Measurements from ENCODE around the gene KLF13.

DNA sequence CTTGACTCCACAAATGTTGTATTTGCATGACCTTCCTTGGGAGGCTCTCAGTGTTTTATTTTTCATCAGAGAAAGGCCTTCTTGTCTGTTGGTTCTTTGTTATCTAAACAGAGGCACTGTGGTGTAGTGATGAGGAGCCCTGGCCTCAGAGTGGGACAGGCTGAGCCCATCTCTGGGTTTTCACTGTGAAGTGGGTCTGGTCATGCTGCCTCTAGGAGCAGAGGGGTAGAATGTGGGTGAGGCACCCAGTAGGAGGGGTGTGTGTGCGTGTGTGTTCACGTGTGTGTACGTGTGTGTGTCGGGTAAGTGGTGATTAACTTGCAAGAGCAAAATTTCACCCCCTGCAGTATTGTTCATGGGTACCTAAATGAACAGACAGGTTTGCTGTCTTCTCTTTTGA lies 14.4 kb downstream of the KLF13 start:
- TF ChIP-seq, protein P1, sequence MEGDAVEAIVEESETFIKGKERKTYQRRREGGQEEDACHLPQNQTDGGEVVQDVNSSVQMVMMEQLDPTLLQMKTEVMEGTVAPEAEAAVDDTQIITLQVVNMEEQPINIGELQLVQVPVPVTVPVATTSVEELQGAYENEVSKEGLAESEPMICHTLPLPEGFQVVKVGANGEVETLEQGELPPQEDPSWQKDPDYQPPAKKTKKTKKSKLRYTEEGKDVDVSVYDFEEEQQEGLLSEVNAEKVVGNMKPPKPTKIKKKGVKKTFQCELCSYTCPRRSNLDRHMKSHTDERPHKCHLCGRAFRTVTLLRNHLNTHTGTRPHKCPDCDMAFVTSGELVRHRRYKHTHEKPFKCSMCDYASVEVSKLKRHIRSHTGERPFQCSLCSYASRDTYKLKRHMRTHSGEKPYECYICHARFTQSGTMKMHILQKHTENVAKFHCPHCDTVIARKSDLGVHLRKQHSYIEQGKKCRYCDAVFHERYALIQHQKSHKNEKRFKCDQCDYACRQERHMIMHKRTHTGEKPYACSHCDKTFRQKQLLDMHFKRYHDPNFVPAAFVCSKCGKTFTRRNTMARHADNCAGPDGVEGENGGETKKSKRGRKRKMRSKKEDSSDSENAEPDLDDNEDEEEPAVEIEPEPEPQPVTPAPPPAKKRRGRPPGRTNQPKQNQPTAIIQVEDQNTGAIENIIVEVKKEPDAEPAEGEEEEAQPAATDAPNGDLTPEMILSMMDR (conservative IDR thresholded peaks at IDR 0.05 in 1 of 2, IDR thresholded peaks at IDR 0.05 in 1 of 2; ENCODE audit: low read depth in 1 of 2, low read length in 2 of 2) = no peak
- TF ChIP-seq EZH2 (IDR thresholded peaks at IDR 0.05; ENCODE audit: low read length, missing control alignments) = no peak
